Bronchial epithelial cell (primary cell): Measurements from ENCODE around the gene TBX6. TPM values are rescaled to one million over a fixed set of nuclear protein-coding genes. Genes with fewer than 3 reads are reported as not detected.

ENCODE experiments used
- DNase-seq: peaks from one replicate; pipeline ENCODE4 v3.0.0-alpha.2; 2010; ENCODE audit warnings: low read depth
- FAIRE-seq: peaks from 2 replicates; lab custom pipeline; 2011; peaks lifted over from hg19 to GRCh38; lab: Jason Lieb, UNC
- H3K27me3 ChIP-seq: 2 replicates; pipeline ENCODE4 v1.5.1; 2011; ENCODE audit warnings: low read length; ENCODE audit not compliant: control insufficient read depth, insufficient read depth
- H3K36me3 ChIP-seq: 2 replicates; pipeline ENCODE4 v1.5.1; 2011; ENCODE audit warnings: low read length; ENCODE audit not compliant: control insufficient read depth, insufficient read depth
- H3K4me3 ChIP-seq: 2 replicates; pipeline ENCODE4 v1.5.1; 2011; ENCODE audit warnings: mild to moderate bottlenecking, low read depth, low read length, control low read depth
- CTCF ChIP-seq: IDR thresholded peaks from 2 replicates; pipeline ENCODE4 v1.5.1; 2011; ENCODE audit warnings: mild to moderate bottlenecking, moderate library complexity, low read length, control low read depth, inconsistent platforms; ENCODE audit not compliant: insufficient read depth, severe bottlenecking
- total RNA-seq: library from RNA; depleted of rRNA; stranded (reverse); fragments of >200 nt; gene quantifications from 2 replicates; pipeline ENCODE4 v1.2.1, GENCODE V29; 2014

The TBX6 gene
- total RNA-seq, 1 donor from 2014 or later = 0.26 TPM

- FAIRE-seq (no peak), DNase-seq (no peak)
- no peak for TF ChIP-seq CTCF
- Histone ChIP-seq H3K27me3 (no peaks in the 10 kb centered on the region), H3K4me3 (no peak overlapping the region), H3K36me3 (peaks cover 41% of the 10 kb centered on the region)
Measured at GRCh38 chr16:30069611-30070462, 21.9 kb downstream of the TBX6 start.

GRCh38 chr16:30068750-30069610 is 22.7 kb downstream of the TBX6 start:
- DNase-seq = peak; percentile 18
- FAIRE-seq = no peak

GRCh38 chr16:30068333-30068732 is 23.4 kb downstream of the TBX6 start:
- no peak for FAIRE-seq

More at GRCh38 chr16:30068750-30069610, 22.7 kb downstream of the TBX6 start:
- H3K4me3 ChIP-seq = no peak overlapping the region
- H3K36me3 ChIP-seq = peaks cover 41% of the 10 kb centered on the region
- no peaks in the 10 kb centered on the region for H3K27me3 ChIP-seq
- TF ChIP-seq CTCF = peak; percentile 66

GRCh38 chr16:30067584-30067916 is 24.2 kb downstream of the TBX6 start:
- no peak for TF ChIP-seq CTCF
- H3K27me3 ChIP-seq = no peaks in the 10 kb centered on the region
- FAIRE-seq (no peak), DNase-seq (no peak)
- H3K4me3 ChIP-seq = peak overlapping the region; percentile 97
- H3K36me3 ChIP-seq = peaks cover 41% of the 10 kb centered on the region

More at GRCh38 chr16:30068333-30068732, 23.4 kb downstream of the TBX6 start:
- no peak for TF ChIP-seq CTCF
- H3K4me3 ChIP-seq = no peak overlapping the region
- DNase-seq = no peak
- H3K36me3 ChIP-seq = peaks cover 41% of the 10 kb centered on the region
- H3K27me3 ChIP-seq = no peaks in the 10 kb centered on the region

- no peak for DNase-seq
- Histone ChIP-seq H3K36me3 (peaks cover 41% of the 10 kb centered on the region), H3K27me3 (no peaks in the 10 kb centered on the region), H3K4me3 (peak overlapping the region; percentile 97)
- FAIRE-seq = no peak
- no peak for TF ChIP-seq CTCF
Measured at GRCh38 chr16:30066761-30067583, 24.8 kb downstream of the TBX6 start.
